SK-N-SH treated with all-trans-retinoic acid at 6 μM for 48 hours (cell line): ENCODE results near the gene OR2C3.

Source experiments
- ATAC-seq: fragments of 200-7000 bp; cut with Tn5 transposase; 3 replicates; pipeline ENCODE4 v1.9.1; 2020; ENCODE audit warnings: mild to moderate bottlenecking, moderate library complexity
- ARNTL ChIP-seq: fragments of 450-650 bp; formaldehyde crosslinking; IDR thresholded peaks from 2 replicates; pipeline ENCODE4 v1.5.0; 2020; ENCODE audit warnings: low read depth, mild to moderate bottlenecking, moderate library complexity, borderline replicate concordance
- BACH2 ChIP-seq: fragments of 250-450 bp; sonication (Bioruptor Pico); IDR thresholded peaks from 2 replicates; pipeline ENCODE4 v1.9.0; 2021; ENCODE audit warnings: mild to moderate bottlenecking, borderline replicate concordance
- CSDC2 ChIP-seq: fragments of 250-450 bp; sonication (Bioruptor Pico); IDR thresholded peaks from 2 replicates; pipeline ENCODE4 v1.5.0; 2020; ENCODE audit warnings: mild to moderate bottlenecking, moderate library complexity
- CSRNP3 ChIP-seq: fragments of 250-450 bp; sonication (Bioruptor Pico); IDR thresholded peaks from 2 replicates; pipeline ENCODE4 v1.5.1; 2021; ENCODE audit warnings: mild to moderate bottlenecking, moderate library complexity
- ESRRG ChIP-seq: fragments of 250-450 bp; sonication (Bioruptor Pico); IDR thresholded peaks from 2 replicates; pipeline ENCODE4 v1.6.1; 2021; ENCODE audit warnings: mild to moderate bottlenecking
- GLIS3 ChIP-seq: fragments of 250-450 bp; sonication (Bioruptor Pico); IDR thresholded peaks from 2 replicates; pipeline ENCODE4 v1.5.0; 2020; ENCODE audit warnings: mild to moderate bottlenecking, moderate library complexity
- ISL1 ChIP-seq: fragments of 250-450 bp; sonication (Bioruptor Pico); IDR thresholded peaks from 2 replicates; pipeline ENCODE4 v2.1.2; 2022; ENCODE audit warnings: mild to moderate bottlenecking, moderate library complexity
- OSR1 ChIP-seq: fragments of 250-450 bp; sonication (Bioruptor Pico); IDR thresholded peaks from 2 replicates; pipeline ENCODE4 v1.8.0; 2022; ENCODE audit warnings: moderate library complexity, mild to moderate bottlenecking, inconsistent platforms
- POU6F1 ChIP-seq: fragments of 250-450 bp; sonication (Bioruptor Pico); IDR thresholded peaks from 2 replicates; pipeline ENCODE4 v1.8.0; 2021; ENCODE audit warnings: low read depth, mild to moderate bottlenecking, moderate library complexity, borderline replicate concordance
- RARB ChIP-seq: fragments of 250-450 bp; sonication (Bioruptor Pico); IDR thresholded peaks from 2 replicates; pipeline ENCODE4 v1.8.0; 2021; ENCODE audit warnings: mild to moderate bottlenecking, moderate library complexity
- SNAI2 ChIP-seq: fragments of 250-450 bp; sonication (Bioruptor Pico); IDR thresholded peaks from 2 replicates; pipeline ENCODE4 v1.5.0; 2020; ENCODE audit warnings: mild to moderate bottlenecking, moderate library complexity
- TCF4 ChIP-seq: fragments of 250-450 bp; sonication (Bioruptor Pico); IDR thresholded peaks from 2 replicates; pipeline ENCODE4 v1.8.0; 2021; ENCODE audit warnings: mild to moderate bottlenecking, moderate library complexity, borderline replicate concordance
- TOX ChIP-seq: fragments of 250-450 bp; sonication (Bioruptor Pico); IDR thresholded peaks from 2 replicates; pipeline ENCODE4 v1.8.0; 2021; ENCODE audit warnings: mild to moderate bottlenecking, moderate library complexity, borderline replicate concordance
- ZC3H10 ChIP-seq: fragments of 250-450 bp; sonication (Bioruptor Pico); IDR thresholded peaks from 2 replicates; pipeline ENCODE4 v1.5.1; 2021; ENCODE audit warnings: mild to moderate bottlenecking, moderate library complexity
- ZFP3 ChIP-seq: fragments of 250-450 bp; sonication (Bioruptor Pico); IDR thresholded peaks from 2 replicates; pipeline ENCODE4 v1.5.0; 2020; ENCODE audit warnings: mild to moderate bottlenecking, moderate library complexity
- ZFP30 ChIP-seq: fragments of 450-650 bp; formaldehyde crosslinking; IDR thresholded peaks from 2 replicates; pipeline ENCODE4 v1.5.0; 2022; ENCODE audit warnings: mild to moderate bottlenecking, moderate library complexity
- ZNF565 ChIP-seq: fragments of 450-650 bp; formaldehyde crosslinking; conservative IDR thresholded peaks from 2 replicates; pipeline ENCODE4 v1.5.0; 2020; ENCODE audit warnings: low read depth, mild to moderate bottlenecking, moderate library complexity
- ZNF70 ChIP-seq: fragments of 450-650 bp; formaldehyde crosslinking; IDR thresholded peaks from 2 replicates; pipeline ENCODE4 v1.5.0; 2020; ENCODE audit warnings: mild to moderate bottlenecking, moderate library complexity
- ZNF8 ChIP-seq: fragments of 450-650 bp; formaldehyde crosslinking; IDR thresholded peaks from 2 replicates; pipeline ENCODE4 v1.5.0; 2020; ENCODE audit warnings: mild to moderate bottlenecking, moderate library complexity
- TF ChIP-seq, protein P1 (sequence below): fragments of 250-450 bp; sonication (Bioruptor Pico); IDR thresholded peaks from 2 replicates; pipeline ENCODE4 v1.5.0; 2020; ENCODE audit warnings: mild to moderate bottlenecking, moderate library complexity
- TF ChIP-seq, protein P2 (sequence below): fragments of 250-450 bp; sonication (Bioruptor Pico); IDR thresholded peaks from 2 replicates; pipeline ENCODE4 v1.8.0; 2020; ENCODE audit warnings: mild to moderate bottlenecking, moderate library complexity, borderline replicate concordance
- TF ChIP-seq, protein P3 (sequence below): fragments of 250-450 bp; sonication (Bioruptor Pico); IDR thresholded peaks from 2 replicates; pipeline ENCODE4 v1.5.1; 2020; ENCODE audit warnings: low read depth, mild to moderate bottlenecking, moderate library complexity

OR2C3 gene

DNA sequence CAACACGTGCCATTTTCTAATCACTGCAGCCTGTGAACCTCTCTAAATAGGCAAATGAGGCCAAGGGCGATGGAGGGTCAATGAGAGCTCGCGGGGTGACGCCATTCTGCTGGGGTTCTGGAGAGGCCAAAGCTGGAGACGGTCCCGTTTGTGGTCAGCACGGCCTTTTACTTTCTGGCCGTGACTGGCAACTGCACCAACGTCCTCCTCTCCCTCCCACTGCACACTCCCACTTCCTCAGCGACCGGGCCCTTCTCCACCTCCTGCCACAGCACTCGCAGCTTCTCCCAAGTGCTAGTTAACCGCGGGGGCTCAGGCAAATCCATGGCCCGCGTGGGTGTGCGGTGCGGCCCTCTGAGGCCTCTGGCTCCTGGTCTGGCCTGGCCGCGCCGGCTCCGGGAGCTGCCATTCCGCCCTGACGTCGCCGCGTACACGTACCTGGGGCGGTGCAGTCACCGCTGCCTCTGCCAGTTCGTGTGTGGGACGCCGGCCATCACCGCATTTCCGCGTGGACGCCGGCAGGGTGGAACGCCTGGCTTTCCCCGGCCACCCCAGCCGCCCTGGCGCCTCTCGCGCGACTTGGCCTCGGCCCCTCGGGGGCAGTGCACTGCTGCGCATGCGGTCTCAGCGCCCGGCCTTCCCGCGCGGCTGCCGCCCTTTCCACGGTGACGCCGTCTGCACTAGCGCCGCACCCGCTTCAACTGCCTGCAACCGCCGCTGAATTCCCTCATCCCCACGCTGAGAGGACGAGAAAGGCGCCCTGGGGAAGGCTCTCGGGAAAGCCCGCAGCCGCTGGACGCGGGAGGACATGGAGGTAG, 18.2 kb downstream of the OR2C3 start:
- no peak for ATAC-seq
- TF ChIP-seq POU6F1 (CRISPR knock-in tag) (no peak), SNAI2 (no peak), ZNF70 (no peak), GLIS3 (CRISPR knock-in tag) (no peak), ARNTL (CRISPR knock-in tag) (no peak), TOX (no peak), ESRRG (CRISPR knock-in tag) (no peak), CSRNP3 (CRISPR knock-in tag) (no peak), TCF4 (CRISPR knock-in tag) (no peak), ZFP30 (CRISPR knock-in tag) (no peak), RARB (CRISPR knock-in tag) (no peak), ISL1 (CRISPR knock-in tag) (no peak), BACH2 (CRISPR knock-in tag) (no peak), ZNF8 (no peak), OSR1 (CRISPR knock-in tag) (no peak), ZFP3 (no peak), ZC3H10 (CRISPR knock-in tag) (no peak)
- TF ChIP-seq, protein P1, sequence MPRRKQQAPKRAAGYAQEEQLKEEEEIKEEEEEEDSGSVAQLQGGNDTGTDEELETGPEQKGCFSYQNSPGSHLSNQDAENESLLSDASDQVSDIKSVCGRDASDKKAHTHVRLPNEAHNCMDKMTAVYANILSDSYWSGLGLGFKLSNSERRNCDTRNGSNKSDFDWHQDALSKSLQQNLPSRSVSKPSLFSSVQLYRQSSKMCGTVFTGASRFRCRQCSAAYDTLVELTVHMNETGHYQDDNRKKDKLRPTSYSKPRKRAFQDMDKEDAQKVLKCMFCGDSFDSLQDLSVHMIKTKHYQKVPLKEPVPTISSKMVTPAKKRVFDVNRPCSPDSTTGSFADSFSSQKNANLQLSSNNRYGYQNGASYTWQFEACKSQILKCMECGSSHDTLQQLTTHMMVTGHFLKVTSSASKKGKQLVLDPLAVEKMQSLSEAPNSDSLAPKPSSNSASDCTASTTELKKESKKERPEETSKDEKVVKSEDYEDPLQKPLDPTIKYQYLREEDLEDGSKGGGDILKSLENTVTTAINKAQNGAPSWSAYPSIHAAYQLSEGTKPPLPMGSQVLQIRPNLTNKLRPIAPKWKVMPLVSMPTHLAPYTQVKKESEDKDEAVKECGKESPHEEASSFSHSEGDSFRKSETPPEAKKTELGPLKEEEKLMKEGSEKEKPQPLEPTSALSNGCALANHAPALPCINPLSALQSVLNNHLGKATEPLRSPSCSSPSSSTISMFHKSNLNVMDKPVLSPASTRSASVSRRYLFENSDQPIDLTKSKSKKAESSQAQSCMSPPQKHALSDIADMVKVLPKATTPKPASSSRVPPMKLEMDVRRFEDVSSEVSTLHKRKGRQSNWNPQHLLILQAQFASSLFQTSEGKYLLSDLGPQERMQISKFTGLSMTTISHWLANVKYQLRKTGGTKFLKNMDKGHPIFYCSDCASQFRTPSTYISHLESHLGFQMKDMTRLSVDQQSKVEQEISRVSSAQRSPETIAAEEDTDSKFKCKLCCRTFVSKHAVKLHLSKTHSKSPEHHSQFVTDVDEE (CRISPR knock-in tag): no peak
- TF ChIP-seq, protein P2, sequence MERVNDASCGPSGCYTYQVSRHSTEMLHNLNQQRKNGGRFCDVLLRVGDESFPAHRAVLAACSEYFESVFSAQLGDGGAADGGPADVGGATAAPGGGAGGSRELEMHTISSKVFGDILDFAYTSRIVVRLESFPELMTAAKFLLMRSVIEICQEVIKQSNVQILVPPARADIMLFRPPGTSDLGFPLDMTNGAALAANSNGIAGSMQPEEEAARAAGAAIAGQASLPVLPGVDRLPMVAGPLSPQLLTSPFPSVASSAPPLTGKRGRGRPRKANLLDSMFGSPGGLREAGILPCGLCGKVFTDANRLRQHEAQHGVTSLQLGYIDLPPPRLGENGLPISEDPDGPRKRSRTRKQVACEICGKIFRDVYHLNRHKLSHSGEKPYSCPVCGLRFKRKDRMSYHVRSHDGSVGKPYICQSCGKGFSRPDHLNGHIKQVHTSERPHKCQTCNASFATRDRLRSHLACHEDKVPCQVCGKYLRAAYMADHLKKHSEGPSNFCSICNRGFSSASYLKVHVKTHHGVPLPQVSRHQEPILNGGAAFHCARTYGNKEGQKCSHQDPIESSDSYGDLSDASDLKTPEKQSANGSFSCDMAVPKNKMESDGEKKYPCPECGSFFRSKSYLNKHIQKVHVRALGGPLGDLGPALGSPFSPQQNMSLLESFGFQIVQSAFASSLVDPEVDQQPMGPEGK (CRISPR knock-in tag): no peak
- TF ChIP-seq, protein P3, sequence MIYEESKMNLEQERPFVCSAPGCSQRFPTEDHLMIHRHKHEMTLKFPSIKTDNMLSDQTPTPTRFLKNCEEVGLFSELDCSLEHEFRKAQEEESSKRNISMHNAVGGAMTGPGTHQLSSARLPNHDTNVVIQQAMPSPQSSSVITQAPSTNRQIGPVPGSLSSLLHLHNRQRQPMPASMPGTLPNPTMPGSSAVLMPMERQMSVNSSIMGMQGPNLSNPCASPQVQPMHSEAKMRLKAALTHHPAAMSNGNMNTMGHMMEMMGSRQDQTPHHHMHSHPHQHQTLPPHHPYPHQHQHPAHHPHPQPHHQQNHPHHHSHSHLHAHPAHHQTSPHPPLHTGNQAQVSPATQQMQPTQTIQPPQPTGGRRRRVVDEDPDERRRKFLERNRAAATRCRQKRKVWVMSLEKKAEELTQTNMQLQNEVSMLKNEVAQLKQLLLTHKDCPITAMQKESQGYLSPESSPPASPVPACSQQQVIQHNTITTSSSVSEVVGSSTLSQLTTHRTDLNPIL (CRISPR knock-in tag): no peak
- TF ChIP-seq, all 23 proteins: peak for 0

- TF ChIP-seq GLIS3 (CRISPR knock-in tag): no peak
- no peak for TF ChIP-seq BACH2 (CRISPR knock-in tag)
- no peak for TF ChIP-seq OSR1 (CRISPR knock-in tag)
- TF ChIP-seq CSDC2: no peak
- TF ChIP-seq ZFP3: no peak
- TF ChIP-seq CSRNP3 (CRISPR knock-in tag): no peak
- TF ChIP-seq ISL1 (CRISPR knock-in tag): no peak
- no peak for TF ChIP-seq ARNTL (CRISPR knock-in tag)
- TF ChIP-seq, protein P3 (CRISPR knock-in tag): no peak
- no peak for TF ChIP-seq ZFP30 (CRISPR knock-in tag)
- no peak for TF ChIP-seq ZNF565 (CRISPR knock-in tag)
- no peak for TF ChIP-seq TCF4 (CRISPR knock-in tag)
- no peak for ATAC-seq
Observed at GRCh38 chr1:247506831-247507230, 29.4 kb downstream of the OR2C3 start.
